Measurements from ENCODE around the gene RAPGEF5.

The RAPGEF5 gene

GRCh38 chr7:22390516-22390915, 33.6 kb upstream of the RAPGEF5 start:
- no peak for DNase-seq (ENCODE audit: low read depth)
- no peak overlapping the region for H3K4me3 ChIP-seq (ENCODE audit: low read length)
- TF ChIP-seq CTCF (conservative IDR thresholded peaks at IDR 0.05; ENCODE audit: low read depth, low read length), result no peak

- H3K4me3 ChIP-seq (ENCODE audit: low read length), result no peak overlapping the region
- no peak for DNase-seq (ENCODE audit: low read depth)
- no peak for TF ChIP-seq CTCF (conservative IDR thresholded peaks at IDR 0.05; ENCODE audit: low read depth, low read length)
Observed at GRCh38 chr7:22389892-22390291, 32.9 kb upstream of the RAPGEF5 start.

- DNase-seq (ENCODE audit: low read depth), result no peak
- no peak overlapping the region for H3K4me3 ChIP-seq (ENCODE audit: low read length)
- TF ChIP-seq CTCF (conservative IDR thresholded peaks at IDR 0.05; ENCODE audit: low read depth, low read length), result no peak
Observed at GRCh38 chr7:22387583-22387982, 30.6 kb upstream of the RAPGEF5 start.

DNA sequence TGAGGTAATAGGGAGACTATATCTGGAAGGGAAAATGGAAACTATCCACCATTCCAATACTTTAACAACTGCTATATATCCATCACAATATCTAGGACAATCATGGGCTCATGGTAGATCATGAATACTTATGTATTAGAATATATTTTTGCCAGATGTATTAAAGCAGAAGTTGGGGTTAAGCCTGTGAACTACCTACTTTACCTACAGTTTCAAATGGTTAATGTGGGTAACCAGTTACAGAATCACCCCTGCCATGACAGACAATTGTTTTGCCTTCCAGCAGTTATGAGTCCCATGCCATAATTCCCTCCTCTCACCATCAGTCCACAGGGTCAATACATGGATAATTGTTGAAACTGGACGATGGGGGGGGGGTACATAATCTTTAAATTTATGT, 29.9 kb upstream of the RAPGEF5 start:
- TF ChIP-seq CTCF (conservative IDR thresholded peaks at IDR 0.05; ENCODE audit: low read depth, low read length), result no peak
- no peak overlapping the region for H3K4me3 ChIP-seq (ENCODE audit: low read length)
- DNase-seq (ENCODE audit: low read depth), result no peak

DNA sequence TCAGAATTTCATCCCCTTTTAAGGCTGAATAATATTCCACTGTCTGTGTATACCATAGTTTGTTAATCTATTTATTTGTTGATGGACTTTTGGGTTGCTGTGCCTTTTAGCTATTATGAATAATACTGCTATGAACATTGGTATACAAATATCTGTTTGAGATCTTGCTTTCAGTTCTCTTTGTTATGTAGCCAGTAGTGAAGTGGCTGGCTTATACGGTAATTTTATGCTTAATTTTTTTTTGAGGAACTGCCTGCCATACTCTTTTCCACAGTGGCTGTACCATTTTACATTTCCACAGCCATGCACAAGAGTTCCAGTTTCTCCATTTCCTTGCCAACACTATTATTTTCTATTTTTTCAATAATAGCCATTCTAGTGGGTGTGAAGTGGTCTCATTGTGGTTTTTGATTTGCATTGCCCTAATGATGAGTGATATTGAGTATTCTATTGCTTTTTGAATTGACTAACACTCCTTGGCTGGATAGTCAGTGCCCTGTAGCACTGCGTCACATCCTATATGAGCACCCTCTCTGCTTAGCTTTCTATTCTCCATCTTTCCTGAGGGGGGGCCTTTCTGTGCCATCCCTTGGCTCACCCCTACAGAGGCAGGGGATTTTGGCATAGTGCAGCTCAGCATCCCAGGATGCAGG, 29.4 kb upstream of the RAPGEF5 start:
- no peak overlapping the region for H3K4me3 ChIP-seq (ENCODE audit: low read length)
- DNase-seq (ENCODE audit: low read depth), result no peak
- no peak for TF ChIP-seq CTCF (conservative IDR thresholded peaks at IDR 0.05; ENCODE audit: low read depth, low read length)

DNA sequence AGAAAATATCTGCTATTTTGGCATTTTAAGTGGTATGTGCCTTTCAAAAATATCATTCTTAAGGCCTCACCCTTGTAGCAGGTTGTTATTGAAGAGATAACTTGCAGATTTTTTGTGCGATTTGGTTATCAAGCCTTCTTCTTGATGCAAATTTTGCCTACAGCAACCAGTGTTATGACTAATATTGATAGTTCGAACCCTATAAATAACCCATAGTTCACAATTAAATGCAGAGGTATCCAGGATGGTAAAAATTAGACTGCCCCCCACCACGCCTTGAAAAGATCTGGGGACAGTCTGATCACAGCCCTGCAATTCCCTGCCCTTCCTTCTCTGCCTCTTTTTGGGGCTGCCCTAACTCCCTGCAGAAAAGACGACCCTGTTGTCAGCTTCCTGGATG, 28.4 kb upstream of the RAPGEF5 start:
- no peak for DNase-seq (ENCODE audit: low read depth)
- TF ChIP-seq CTCF (conservative IDR thresholded peaks at IDR 0.05; ENCODE audit: low read depth, low read length), result no peak
- no peak overlapping the region for H3K4me3 ChIP-seq (ENCODE audit: low read length)

DNA sequence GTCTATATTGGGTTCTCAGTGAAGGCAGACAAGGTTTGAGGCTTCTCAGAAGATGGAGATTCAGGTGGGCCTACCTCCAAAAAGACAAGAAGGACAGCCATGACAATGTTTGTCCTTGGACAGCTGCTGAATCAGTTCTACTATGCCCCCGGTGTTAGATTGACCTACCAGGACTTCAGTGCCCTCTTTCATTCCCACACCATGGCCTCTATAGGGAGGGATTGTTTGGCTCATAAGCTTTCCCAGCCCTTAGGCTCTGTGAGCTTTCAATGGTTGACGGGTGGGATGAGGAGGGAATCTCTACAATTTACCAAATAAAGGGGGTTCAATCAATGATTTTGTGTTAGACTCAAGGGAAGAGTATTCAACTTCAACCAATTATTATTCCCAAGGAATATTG, 23.4 kb upstream of the RAPGEF5 start:
- DNase-seq (ENCODE audit: low read depth), result no peak
- no peak overlapping the region for H3K4me3 ChIP-seq (ENCODE audit: low read length)
- TF ChIP-seq CTCF (conservative IDR thresholded peaks at IDR 0.05; ENCODE audit: low read depth, low read length), result no peak

Measured in retinal pigment epithelial cell (primary cell).